Measurements from ENCODE around the gene ARVCF.

The ARVCF gene
- total RNA-seq, result 1.0 to 2.9 (median 2.7) reads per million in 3 donors

- peak; percentile 81 to 88 (median 87) for DNase-seq
- H3K27me3 ChIP-seq (replicated peaks; ENCODE audit: control insufficient read depth, insufficient read depth, low read length, poor library complexity, severe bottlenecking), result no peaks in the 10 kb centered on the region
- H3K36me3 ChIP-seq (ENCODE audit: control insufficient read depth, insufficient read depth, low read length), result no peaks in the 10 kb centered on the region
- peak within 1 kb of the TSS; percentile 75 for H3K4me3 ChIP-seq (ENCODE audit: insufficient read depth, low read depth, low read length, poor library complexity, severe bottlenecking)
- no peaks in the 10 kb centered on the region for H3K9me3 ChIP-seq (ENCODE audit: control insufficient read depth, low read length)
- peaks cover 20% of the 10 kb centered on the region for H3K4me1 ChIP-seq (ENCODE audit: control insufficient read depth, insufficient read depth, low read length, poor library complexity, severe bottlenecking)
- H3K27ac ChIP-seq (ENCODE audit: insufficient read depth, low read length, poor library complexity, severe bottlenecking), result no peak within 1 kb of the TSS
Measured at GRCh38 chr22:20016734-20017621, at the start of gene ARVCF. Gene ARVCF, minus strand, starts transcription at chr22:20016823. Its CDS starts 26,029 bp downstream, at chr22:19990794.

- no peak overlapping the region for H3K27ac ChIP-seq (ENCODE audit: insufficient read depth, low read length, poor library complexity, severe bottlenecking)
- no peaks in the 10 kb centered on the region for H3K27me3 ChIP-seq (replicated peaks; ENCODE audit: control insufficient read depth, insufficient read depth, low read length, poor library complexity, severe bottlenecking)
- peaks cover 37% of the 10 kb centered on the region for H3K36me3 ChIP-seq (ENCODE audit: control insufficient read depth, insufficient read depth, low read length)
- H3K9me3 ChIP-seq (ENCODE audit: control insufficient read depth, low read length), result no peaks in the 10 kb centered on the region
- no peak overlapping the region for H3K4me3 ChIP-seq (ENCODE audit: insufficient read depth, low read depth, low read length, poor library complexity, severe bottlenecking)
- no peaks in the 10 kb centered on the region for H3K4me1 ChIP-seq (ENCODE audit: control insufficient read depth, insufficient read depth, low read length, poor library complexity, severe bottlenecking)
- DNase-seq, result no peak
Measured at GRCh38 chr22:20065896-20066616, 49.4 kb upstream of the ARVCF start.

GRCh38 chr22:20064545-20065262 lies 48.1 kb upstream of the ARVCF start:
- DNase-seq, result no peak
- Histone ChIP-seq H3K4me3 (ENCODE audit: insufficient read depth, low read depth, low read length, poor library complexity, severe bottlenecking) (no peak overlapping the region), H3K27ac (ENCODE audit: insufficient read depth, low read length, poor library complexity, severe bottlenecking) (no peak overlapping the region), H3K36me3 (ENCODE audit: control insufficient read depth, insufficient read depth, low read length) (peaks cover 43% of the 10 kb centered on the region), H3K4me1 (ENCODE audit: control insufficient read depth, insufficient read depth, low read length, poor library complexity, severe bottlenecking) (no peaks in the 10 kb centered on the region), H3K27me3 (replicated peaks; ENCODE audit: control insufficient read depth, insufficient read depth, low read length, poor library complexity, severe bottlenecking) (no peaks in the 10 kb centered on the region), H3K9me3 (ENCODE audit: control insufficient read depth, low read length) (no peaks in the 10 kb centered on the region)

GRCh38 chr22:20064140-20064480 lies 47.5 kb upstream of the ARVCF start:
- no peaks in the 10 kb centered on the region for H3K9me3 ChIP-seq (ENCODE audit: control insufficient read depth, low read length)
- no peak for DNase-seq
- peaks cover 43% of the 10 kb centered on the region for H3K36me3 ChIP-seq (ENCODE audit: control insufficient read depth, insufficient read depth, low read length)
- H3K4me3 ChIP-seq (ENCODE audit: insufficient read depth, low read depth, low read length, poor library complexity, severe bottlenecking), result no peak overlapping the region
- no peaks in the 10 kb centered on the region for H3K27me3 ChIP-seq (replicated peaks; ENCODE audit: control insufficient read depth, insufficient read depth, low read length, poor library complexity, severe bottlenecking)
- H3K4me1 ChIP-seq (ENCODE audit: control insufficient read depth, insufficient read depth, low read length, poor library complexity, severe bottlenecking), result no peaks in the 10 kb centered on the region
- H3K27ac ChIP-seq (ENCODE audit: insufficient read depth, low read length, poor library complexity, severe bottlenecking), result no peak overlapping the region

- Histone ChIP-seq H3K36me3 (ENCODE audit: control insufficient read depth, insufficient read depth, low read length) (peaks cover 43% of the 10 kb centered on the region), H3K9me3 (ENCODE audit: control insufficient read depth, low read length) (no peaks in the 10 kb centered on the region), H3K27ac (ENCODE audit: insufficient read depth, low read length, poor library complexity, severe bottlenecking) (no peak overlapping the region), H3K4me1 (ENCODE audit: control insufficient read depth, insufficient read depth, low read length, poor library complexity, severe bottlenecking) (no peaks in the 10 kb centered on the region), H3K27me3 (replicated peaks; ENCODE audit: control insufficient read depth, insufficient read depth, low read length, poor library complexity, severe bottlenecking) (no peaks in the 10 kb centered on the region), H3K4me3 (ENCODE audit: insufficient read depth, low read depth, low read length, poor library complexity, severe bottlenecking) (no peak overlapping the region)
- DNase-seq, result no peak
Measured at GRCh38 chr22:20063271-20064139, 46.9 kb upstream of the ARVCF start.

- H3K36me3 ChIP-seq (ENCODE audit: control insufficient read depth, insufficient read depth, low read length), result peaks cover 43% of the 10 kb centered on the region
- no peak overlapping the region for H3K27ac ChIP-seq (ENCODE audit: insufficient read depth, low read length, poor library complexity, severe bottlenecking)
- DNase-seq, result no peak
- no peaks in the 10 kb centered on the region for H3K27me3 ChIP-seq (replicated peaks; ENCODE audit: control insufficient read depth, insufficient read depth, low read length, poor library complexity, severe bottlenecking)
- no peaks in the 10 kb centered on the region for H3K4me1 ChIP-seq (ENCODE audit: control insufficient read depth, insufficient read depth, low read length, poor library complexity, severe bottlenecking)
- no peaks in the 10 kb centered on the region for H3K9me3 ChIP-seq (ENCODE audit: control insufficient read depth, low read length)
- no peak overlapping the region for H3K4me3 ChIP-seq (ENCODE audit: insufficient read depth, low read depth, low read length, poor library complexity, severe bottlenecking)
Measured at GRCh38 chr22:20062766-20063083, 46.1 kb upstream of the ARVCF start.

- Histone ChIP-seq H3K4me3 (ENCODE audit: insufficient read depth, low read depth, low read length, poor library complexity, severe bottlenecking) (no peak overlapping the region), H3K36me3 (ENCODE audit: control insufficient read depth, insufficient read depth, low read length) (peaks cover 47% of the 10 kb centered on the region), H3K4me1 (ENCODE audit: control insufficient read depth, insufficient read depth, low read length, poor library complexity, severe bottlenecking) (no peaks in the 10 kb centered on the region), H3K27me3 (replicated peaks; ENCODE audit: control insufficient read depth, insufficient read depth, low read length, poor library complexity, severe bottlenecking) (no peaks in the 10 kb centered on the region), H3K9me3 (ENCODE audit: control insufficient read depth, low read length) (no peaks in the 10 kb centered on the region), H3K27ac (ENCODE audit: insufficient read depth, low read length, poor library complexity, severe bottlenecking) (no peak overlapping the region)
- no peak for DNase-seq
Measured at GRCh38 chr22:20062043-20062765, 45.6 kb upstream of the ARVCF start.

- no peak for DNase-seq
- no peak overlapping the region for H3K27ac ChIP-seq (ENCODE audit: insufficient read depth, low read length, poor library complexity, severe bottlenecking)
- H3K9me3 ChIP-seq (ENCODE audit: control insufficient read depth, low read length), result no peaks in the 10 kb centered on the region
- no peak overlapping the region for H3K4me3 ChIP-seq (ENCODE audit: insufficient read depth, low read depth, low read length, poor library complexity, severe bottlenecking)
- H3K4me1 ChIP-seq (ENCODE audit: control insufficient read depth, insufficient read depth, low read length, poor library complexity, severe bottlenecking), result no peaks in the 10 kb centered on the region
- peaks cover 50% of the 10 kb centered on the region for H3K36me3 ChIP-seq (ENCODE audit: control insufficient read depth, insufficient read depth, low read length)
- no peaks in the 10 kb centered on the region for H3K27me3 ChIP-seq (replicated peaks; ENCODE audit: control insufficient read depth, insufficient read depth, low read length, poor library complexity, severe bottlenecking)
Measured at GRCh38 chr22:20061481-20061861, 44.8 kb upstream of the ARVCF start.

Measured in effector memory CD4-positive, alpha-beta T cell (primary cell).